ENCODE measurements around the gene CACNA1B.

- no peak for TF ChIP-seq POLR2A (IDR thresholded peaks at IDR 0.05)
- TF ChIP-seq, protein P1, sequence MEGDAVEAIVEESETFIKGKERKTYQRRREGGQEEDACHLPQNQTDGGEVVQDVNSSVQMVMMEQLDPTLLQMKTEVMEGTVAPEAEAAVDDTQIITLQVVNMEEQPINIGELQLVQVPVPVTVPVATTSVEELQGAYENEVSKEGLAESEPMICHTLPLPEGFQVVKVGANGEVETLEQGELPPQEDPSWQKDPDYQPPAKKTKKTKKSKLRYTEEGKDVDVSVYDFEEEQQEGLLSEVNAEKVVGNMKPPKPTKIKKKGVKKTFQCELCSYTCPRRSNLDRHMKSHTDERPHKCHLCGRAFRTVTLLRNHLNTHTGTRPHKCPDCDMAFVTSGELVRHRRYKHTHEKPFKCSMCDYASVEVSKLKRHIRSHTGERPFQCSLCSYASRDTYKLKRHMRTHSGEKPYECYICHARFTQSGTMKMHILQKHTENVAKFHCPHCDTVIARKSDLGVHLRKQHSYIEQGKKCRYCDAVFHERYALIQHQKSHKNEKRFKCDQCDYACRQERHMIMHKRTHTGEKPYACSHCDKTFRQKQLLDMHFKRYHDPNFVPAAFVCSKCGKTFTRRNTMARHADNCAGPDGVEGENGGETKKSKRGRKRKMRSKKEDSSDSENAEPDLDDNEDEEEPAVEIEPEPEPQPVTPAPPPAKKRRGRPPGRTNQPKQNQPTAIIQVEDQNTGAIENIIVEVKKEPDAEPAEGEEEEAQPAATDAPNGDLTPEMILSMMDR (IDR thresholded peaks at IDR 0.05), result no peak
Observed at GRCh38 chr9:138118601-138119071, 241.1 kb downstream of the CACNA1B start.
